ENCODE results near the gene JMJD4. TPM values are rescaled to one million over a fixed set of nuclear protein-coding genes. Genes with fewer than 3 reads are reported as not detected.

Gene JMJD4
- total and polyA plus RNA-seq, 2 of the 8 experiments (the other 6 are each of a cell fraction or from before 2014, with no cell fraction given) = 13.2 to 23.3 TPM

DNA sequence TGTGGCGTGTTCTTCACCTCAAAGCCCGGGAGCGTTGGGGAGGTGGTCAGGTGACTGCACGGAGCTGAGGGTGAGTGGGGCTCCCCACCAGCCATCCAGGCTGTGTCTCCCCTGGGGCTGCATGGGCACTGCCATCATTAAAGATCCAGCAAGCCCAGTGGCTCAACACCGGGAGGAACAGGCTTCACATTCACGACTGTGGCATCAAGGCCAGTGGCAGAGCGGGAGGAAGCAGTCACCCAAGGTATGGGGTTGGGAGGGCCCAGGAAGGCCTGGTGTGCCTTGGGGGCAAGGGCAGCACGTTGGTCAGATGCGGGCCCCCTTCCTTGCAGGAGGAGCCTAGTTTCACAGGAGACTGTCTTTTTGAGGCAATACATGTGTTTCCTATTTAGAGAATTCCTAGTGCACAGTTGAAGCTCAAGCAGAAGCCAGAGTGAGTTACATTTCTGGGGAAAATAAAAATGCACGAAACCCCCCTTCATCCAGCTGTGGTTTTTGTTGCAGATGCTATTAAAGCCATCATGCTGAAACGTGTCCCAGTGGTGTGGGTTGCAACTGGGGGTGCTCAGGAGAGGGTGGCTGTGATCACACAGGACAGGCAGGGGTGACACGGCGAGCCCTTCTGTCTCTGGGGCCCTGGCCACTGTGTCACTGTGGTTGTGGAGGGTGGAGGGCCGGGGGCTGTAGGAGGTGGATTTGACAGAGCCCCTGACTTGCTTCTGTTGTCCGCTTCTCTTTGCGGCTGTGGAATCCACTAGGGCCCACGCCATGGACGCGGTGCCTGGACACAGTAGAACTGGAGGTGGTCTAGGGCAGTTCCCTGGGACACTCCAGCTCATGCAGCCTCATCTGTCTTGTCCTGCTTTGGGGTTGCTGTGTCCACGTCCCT, 34.2 kb upstream of the JMJD4 start:
- peaks cover 3 to 22% of the 10 kb centered on the region in 2 experiments for H4K20me1 ChIP-seq (replicated peaks in 1 of 2; ENCODE audit: control insufficient read depth in 1 of 2, insufficient read depth in 2 of 2, low read length in 2 of 2)
- H3K9ac ChIP-seq (replicated peaks in 1 of 4; ENCODE audit: extremely low read depth in 1 of 4, low read depth in 3 of 4, low read length in 3 of 4) = no peak overlapping the region
- ChIA-PET POLR2A (ENCODE audit: partially characterized antibody) (no interaction called here), CTCF (ENCODE audit: partially characterized antibody) (interaction anchor here (1.4 to 1.5 kb wide), 2 partner anchors 139 to 179 kb away, joined by 3 read pairs; partner anchors contain the start of gene WNT9A)
- H4K5ac ChIP-seq (ENCODE audit: insufficient read length, low read depth, low read length) = no peak overlapping the region
- H3K79me1 ChIP-seq (ENCODE audit: low read depth, low read length) = peaks cover 9% of the 10 kb centered on the region
- H4K91ac ChIP-seq (replicated peaks; ENCODE audit: insufficient read length, low read length) = no peak overlapping the region
- no peak overlapping the region for H2BK5ac ChIP-seq (ENCODE audit: low read depth, low read length)
- 0 out of 4 replicates have a peak, but pooled peaks cover 0 to 4% of the 10 kb centered on the region in 2 experiments for H3K79me2 ChIP-seq (ENCODE audit: control insufficient read depth in 1 of 2, insufficient read depth in 2 of 2, low read length in 2 of 2)
- H2BK20ac ChIP-seq (ENCODE audit: low read length) = no peak overlapping the region
- no peak overlapping the region for H2AFZ ChIP-seq (ENCODE audit: low read length)
- H2BK12ac ChIP-seq (ENCODE audit: low read depth, low read length) = no peak overlapping the region
- no peaks in the 10 kb centered on the region for H3K27me3 ChIP-seq (replicated peaks in 1 of 4; ENCODE audit: control insufficient read depth in 3 of 4, extremely low read depth in 1 of 4, insufficient read depth in 3 of 4, low read length in 3 of 4)
- H3K56ac ChIP-seq (replicated peaks; ENCODE audit: insufficient read length, low read depth, low read length) = no peak overlapping the region
- H3K4ac ChIP-seq (replicated peaks; ENCODE audit: insufficient read length, low read depth, low read length) = no peak overlapping the region
- no peak overlapping the region for H3K4me3 ChIP-seq (ENCODE audit: extremely low read depth in 1 of 4, insufficient read depth in 2 of 4, low read depth in 3 of 4, low read length in 4 of 4)
- H3K23me2 ChIP-seq (ENCODE audit: low read depth, low read length) = no peaks in the 10 kb centered on the region
- no peak overlapping the region for H4K8ac ChIP-seq (ENCODE audit: extremely low read depth, insufficient read depth, low read length)
- H2BK15ac ChIP-seq (ENCODE audit: low read length) = no peak overlapping the region
- no peaks in the 10 kb centered on the region for H3K4me1 ChIP-seq (replicated peaks in 1 of 4; ENCODE audit: control insufficient read depth in 3 of 4, insufficient read depth in 4 of 4, low read length in 3 of 4)
- 90% methylated on average over 20 of the region's 20 CpGs; no CpG with 5 or more reads in 1 of the 2 experiments for WGBS, 2 experiments (ENCODE audit: extremely low coverage in 1 of 2, insufficient coverage in 1 of 2, insufficient read length in 1 of 2, insufficient replicate concordance in 2 of 2, low coverage in 1 of 2, low lambda C conversion rate in 2 of 2, missing lambda C conversion rate in 1 of 2)
- no peak overlapping the region for H3K27ac ChIP-seq (ENCODE audit: low read depth, low read length)
- H3K9me3 ChIP-seq (ENCODE audit: insufficient read depth in 2 of 2, low read depth in 1 of 2, low read length in 1 of 2) = no peaks in the 10 kb centered on the region
- H3K36me3 ChIP-seq (ENCODE audit: control insufficient read depth in 2 of 4, insufficient read depth in 4 of 4, low read length in 3 of 4) = peaks cover 6 to 20% (median 17%) of the 10 kb centered on the region in 4 experiments; a peak in 6 of 8 replicates
- no peak for DNase-seq (ENCODE audit: low read depth in 1 of 2, low spot score in 2 of 2)
- H3K14ac ChIP-seq (ENCODE audit: insufficient read length) = no peak overlapping the region
- H3K4me2 ChIP-seq (ENCODE audit: insufficient read depth in 1 of 2, low read depth in 2 of 2, low read length in 2 of 2) = no peak overlapping the region
- no peak overlapping the region for H2AK5ac ChIP-seq (ENCODE audit: low read depth, low read length)
- no peak overlapping the region for H2BK120ac ChIP-seq (replicated peaks; ENCODE audit: low read depth, low read length)
- no peak overlapping the region for H3K23ac ChIP-seq (ENCODE audit: insufficient read length)
- FAIRE-seq = no peak
- no peak overlapping the region for H3K18ac ChIP-seq (ENCODE audit: extremely low read depth, low read length)
- TF ChIP-seq SIRT6 (IDR thresholded peaks at IDR 0.05; ENCODE audit: low read length) (no peak), SAP30 (IDR thresholded peaks at IDR 0.05; ENCODE audit: insufficient read depth, insufficient replicate concordance, low read length) (no peak), JUND (IDR thresholded peaks at IDR 0.05; ENCODE audit: low read length) (no peak), RNF2 (IDR thresholded peaks at IDR 0.05; ENCODE audit: borderline replicate concordance, low read depth, low read length, missing control alignments, poor library complexity, severe bottlenecking) (no peak), RFX5 (IDR thresholded peaks at IDR 0.05; ENCODE audit: borderline replicate concordance, low read depth, low read length) (no peak), BRCA1 (IDR thresholded peaks at IDR 0.05; ENCODE audit: low read depth, low read length) (no peak)
- TF ChIP-seq, protein P1, sequence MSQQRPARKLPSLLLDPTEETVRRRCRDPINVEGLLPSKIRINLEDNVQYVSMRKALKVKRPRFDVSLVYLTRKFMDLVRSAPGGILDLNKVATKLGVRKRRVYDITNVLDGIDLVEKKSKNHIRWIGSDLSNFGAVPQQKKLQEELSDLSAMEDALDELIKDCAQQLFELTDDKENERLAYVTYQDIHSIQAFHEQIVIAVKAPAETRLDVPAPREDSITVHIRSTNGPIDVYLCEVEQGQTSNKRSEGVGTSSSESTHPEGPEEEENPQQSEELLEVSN (IDR thresholded peaks at IDR 0.05) = no peak
- TF ChIP-seq, protein P2, sequence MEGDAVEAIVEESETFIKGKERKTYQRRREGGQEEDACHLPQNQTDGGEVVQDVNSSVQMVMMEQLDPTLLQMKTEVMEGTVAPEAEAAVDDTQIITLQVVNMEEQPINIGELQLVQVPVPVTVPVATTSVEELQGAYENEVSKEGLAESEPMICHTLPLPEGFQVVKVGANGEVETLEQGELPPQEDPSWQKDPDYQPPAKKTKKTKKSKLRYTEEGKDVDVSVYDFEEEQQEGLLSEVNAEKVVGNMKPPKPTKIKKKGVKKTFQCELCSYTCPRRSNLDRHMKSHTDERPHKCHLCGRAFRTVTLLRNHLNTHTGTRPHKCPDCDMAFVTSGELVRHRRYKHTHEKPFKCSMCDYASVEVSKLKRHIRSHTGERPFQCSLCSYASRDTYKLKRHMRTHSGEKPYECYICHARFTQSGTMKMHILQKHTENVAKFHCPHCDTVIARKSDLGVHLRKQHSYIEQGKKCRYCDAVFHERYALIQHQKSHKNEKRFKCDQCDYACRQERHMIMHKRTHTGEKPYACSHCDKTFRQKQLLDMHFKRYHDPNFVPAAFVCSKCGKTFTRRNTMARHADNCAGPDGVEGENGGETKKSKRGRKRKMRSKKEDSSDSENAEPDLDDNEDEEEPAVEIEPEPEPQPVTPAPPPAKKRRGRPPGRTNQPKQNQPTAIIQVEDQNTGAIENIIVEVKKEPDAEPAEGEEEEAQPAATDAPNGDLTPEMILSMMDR (IDR thresholded peaks at IDR 0.05; ENCODE audit: control extremely low read depth in 1 of 3, insufficient read depth in 1 of 3, low read depth in 1 of 3, low read length in 3 of 3) = no peak

Measured in H1 (cell line).